ENCODE data around the gene ANK3.

The ANK3 gene

GRCh38 chr10:60414877-60415585 lies 25.4 kb upstream of the ANK3 start:
- peak; percentile 4 for FAIRE-seq
- peak; percentile 75 for DNase-seq (ENCODE audit: insufficient read length, low spot score)

GRCh38 chr10:60414111-60414510 lies 24.4 kb upstream of the ANK3 start:
- FAIRE-seq (no peak), DNase-seq (ENCODE audit: insufficient read length, low spot score) (no peak)

GRCh38 chr10:60413306-60414012 lies 23.8 kb upstream of the ANK3 start:
- no peak for FAIRE-seq
- no peak for DNase-seq (ENCODE audit: insufficient read length, low spot score)

GRCh38 chr10:60410970-60411369 lies 21.3 kb upstream of the ANK3 start:
- FAIRE-seq (no peak), DNase-seq (ENCODE audit: insufficient read length, low spot score) (no peak)

- DNase-seq (ENCODE audit: insufficient read length, low spot score) (no peak), FAIRE-seq (no peak)
Measured at GRCh38 chr10:60409202-60409601, 19.5 kb upstream of the ANK3 start.

- FAIRE-seq (no peak), DNase-seq (ENCODE audit: insufficient read length, low spot score) (no peak)
Measured at GRCh38 chr10:60406182-60406581, 16.5 kb upstream of the ANK3 start.

- DNase-seq (ENCODE audit: insufficient read length, low spot score) (no peak), FAIRE-seq (no peak)
Measured at GRCh38 chr10:60405172-60405571, 15.5 kb upstream of the ANK3 start.

GRCh38 chr10:60403168-60403873 lies 13.6 kb upstream of the ANK3 start:
- FAIRE-seq (no peak), DNase-seq (ENCODE audit: insufficient read length, low spot score) (no peak)

GRCh38 chr10:60400366-60400765 lies 10.7 kb upstream of the ANK3 start:
- FAIRE-seq (no peak), DNase-seq (ENCODE audit: insufficient read length, low spot score) (no peak)

- no peak for DNase-seq (ENCODE audit: insufficient read length, low spot score)
- FAIRE-seq = no peak
Measured at GRCh38 chr10:60399328-60399727, 9.7 kb upstream of the ANK3 start.

- DNase-seq (ENCODE audit: insufficient read length, low spot score) = no peak
- no peak for FAIRE-seq
Measured at GRCh38 chr10:60397792-60398191, 8.1 kb upstream of the ANK3 start.

GRCh38 chr10:60396766-60397165 lies 7.1 kb upstream of the ANK3 start:
- FAIRE-seq (no peak), DNase-seq (ENCODE audit: insufficient read length, low spot score) (no peak)

- FAIRE-seq = no peak
- no peak for DNase-seq (ENCODE audit: insufficient read length, low spot score)
Measured at GRCh38 chr10:60395711-60396110, 6.0 kb upstream of the ANK3 start.

GRCh38 chr10:60394446-60394845 lies 4.8 kb upstream of the ANK3 start:
- no peak for FAIRE-seq
- no peak for DNase-seq (ENCODE audit: insufficient read length, low spot score)

- DNase-seq (ENCODE audit: insufficient read length, low spot score) (no peak), FAIRE-seq (no peak)
Measured at GRCh38 chr10:60390224-60390626, 550 bp upstream of the ANK3 start.

- FAIRE-seq = no peak
- DNase-seq (ENCODE audit: insufficient read length, low spot score) = no peak
Measured at GRCh38 chr10:60388709-60389301, 870 bp downstream of the ANK3 start.

GRCh38 chr10:60388116-60388625 lies 1.5 kb downstream of the ANK3 start:
- no peak for FAIRE-seq
- no peak for DNase-seq (ENCODE audit: insufficient read length, low spot score)

- no peak for FAIRE-seq
Measured at GRCh38 chr10:60387531-60387930, 2.1 kb downstream of the ANK3 start.

GRCh38 chr10:60385399-60385738 lies 4.3 kb downstream of the ANK3 start:
- no peak for FAIRE-seq
- DNase-seq (ENCODE audit: insufficient read length, low spot score) = no peak

More at GRCh38 chr10:60387531-60387930, 2.1 kb downstream of the ANK3 start:
- no peak for DNase-seq (ENCODE audit: insufficient read length, low spot score)

- peak; percentile 79 for DNase-seq (ENCODE audit: insufficient read length, low spot score)
Measured at GRCh38 chr10:60384708-60385398, 4.8 kb downstream of the ANK3 start.

GRCh38 chr10:60384011-60384410 lies 5.7 kb downstream of the ANK3 start:
- DNase-seq (ENCODE audit: insufficient read length, low spot score) (no peak), FAIRE-seq (no peak)

More at GRCh38 chr10:60384708-60385398, 4.8 kb downstream of the ANK3 start:
- peak; percentile 54 for FAIRE-seq
